ENCODE data around the gene LCN12.

GRCh38 chr9:136910197-136910900 is 41.7 kb upstream of the LCN12 start:
- TF ChIP-seq, protein P1, sequence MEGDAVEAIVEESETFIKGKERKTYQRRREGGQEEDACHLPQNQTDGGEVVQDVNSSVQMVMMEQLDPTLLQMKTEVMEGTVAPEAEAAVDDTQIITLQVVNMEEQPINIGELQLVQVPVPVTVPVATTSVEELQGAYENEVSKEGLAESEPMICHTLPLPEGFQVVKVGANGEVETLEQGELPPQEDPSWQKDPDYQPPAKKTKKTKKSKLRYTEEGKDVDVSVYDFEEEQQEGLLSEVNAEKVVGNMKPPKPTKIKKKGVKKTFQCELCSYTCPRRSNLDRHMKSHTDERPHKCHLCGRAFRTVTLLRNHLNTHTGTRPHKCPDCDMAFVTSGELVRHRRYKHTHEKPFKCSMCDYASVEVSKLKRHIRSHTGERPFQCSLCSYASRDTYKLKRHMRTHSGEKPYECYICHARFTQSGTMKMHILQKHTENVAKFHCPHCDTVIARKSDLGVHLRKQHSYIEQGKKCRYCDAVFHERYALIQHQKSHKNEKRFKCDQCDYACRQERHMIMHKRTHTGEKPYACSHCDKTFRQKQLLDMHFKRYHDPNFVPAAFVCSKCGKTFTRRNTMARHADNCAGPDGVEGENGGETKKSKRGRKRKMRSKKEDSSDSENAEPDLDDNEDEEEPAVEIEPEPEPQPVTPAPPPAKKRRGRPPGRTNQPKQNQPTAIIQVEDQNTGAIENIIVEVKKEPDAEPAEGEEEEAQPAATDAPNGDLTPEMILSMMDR (IDR thresholded peaks at IDR 0.05; ENCODE audit: low read depth, low read length, poor library complexity, severe bottlenecking) = no peak
- no peak for TF ChIP-seq EZH2phosphoT487 (IDR thresholded peaks at IDR 0.05; ENCODE audit: borderline replicate concordance, low read length)

Data from DOHH2 (cell line).